Body of pancreas (tissue), 4 donors: ENCODE results near the gene PDZRN3.

Source experiments
- CTCF ChIP-seq, 7 experiments: fragments of 450-650 bp in 4 of 7; fragments of 200-600 bp in 3 of 7; sonication (generic) in 3 of 7; IDR thresholded peaks; one replicate each; pipeline ENCODE4 v1.5.1; 2016 to 2019; ENCODE audit warnings: antibody characterized with exemption in 7 of 7
- POLR2A ChIP-seq, 3 donors: fragments of 450-650 bp; IDR thresholded peaks; one replicate each; pipeline ENCODE4 v1.6.1; 2016; ENCODE audit warnings: antibody characterized with exemption in 3 of 3, mild to moderate bottlenecking in 2 of 3

- TF ChIP-seq POLR2A (IDR thresholded peaks at IDR 0.05) (no peak), CTCF (IDR thresholded peaks at IDR 0.05) (peak; percentile 35 to 78 (median 59))
Measured at GRCh38 chr3:73432023-73432705, 192.6 kb downstream of the PDZRN3 start.
